ENCODE data around the gene PIGU. TPM values are rescaled to one million over a fixed set of nuclear protein-coding genes. Genes with fewer than 3 reads are reported as not detected.

The PIGU gene
- polyA plus RNA-seq, 1 donor from 2014 or later, result 35.8 TPM

DNA sequence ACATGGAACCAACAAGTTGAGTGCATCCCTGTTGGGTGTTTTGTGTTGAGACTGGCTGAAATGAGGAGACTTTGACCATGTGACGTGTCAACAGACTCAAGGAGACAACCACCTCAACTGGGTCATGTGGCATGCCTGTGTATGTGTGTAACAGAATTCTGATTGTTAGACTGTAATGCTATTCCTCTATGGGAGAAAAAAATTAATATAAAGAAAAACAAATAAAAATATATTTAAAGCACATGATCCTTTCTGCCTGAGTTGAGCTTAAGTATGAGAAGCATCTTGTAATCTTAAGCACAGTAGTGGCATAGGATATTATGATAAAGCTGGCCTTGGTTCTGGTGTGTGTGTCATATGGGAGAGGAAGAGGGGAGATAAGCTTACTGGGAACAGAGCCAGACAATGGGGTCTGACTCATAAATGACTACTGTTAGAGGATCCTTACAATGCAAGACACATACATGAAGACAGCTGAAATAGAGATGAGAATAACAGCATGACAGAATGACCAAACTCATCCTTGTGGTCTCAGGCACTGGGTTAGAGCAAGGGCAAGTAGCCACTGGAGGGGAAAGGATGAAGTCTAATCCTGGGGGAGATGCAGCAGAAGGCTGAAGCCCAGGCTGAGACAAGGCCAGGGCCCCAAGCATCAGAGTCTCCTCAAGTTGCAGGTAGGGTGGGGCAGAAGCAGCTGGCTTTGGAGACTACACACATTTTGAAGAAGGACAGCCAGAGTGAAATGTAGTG lies 36.5 kb upstream of the PIGU start:
- Histone ChIP-seq H3K4me2 (ENCODE audit: low read length) (no peak overlapping the region), H3K79me2 (replicated peaks; ENCODE audit: insufficient read depth, low read length) (no peaks in the 10 kb centered on the region), H3K27ac (ENCODE audit: low read length) (no peak overlapping the region), H3K27me3 (ENCODE audit: insufficient read depth, low read depth, low read length) (peaks cover 4% of the 10 kb centered on the region), H2AFZ (ENCODE audit: low read depth, low read length) (no peak overlapping the region), H3K36me3 (ENCODE audit: insufficient read depth, low read length) (peaks cover 16% of the 10 kb centered on the region), H3K4me3 (ENCODE audit: low read length) (no peak overlapping the region), H3K9me3 (ENCODE audit: low read length) (no peaks in the 10 kb centered on the region), H3K9ac (ENCODE audit: low read length) (no peak overlapping the region), H4K20me1 (ENCODE audit: insufficient read depth) (no peaks in the 10 kb centered on the region), H3K9me2 (ENCODE audit: insufficient read depth, low read length) (no peaks in the 10 kb centered on the region), H3F3A (ENCODE audit: insufficient read depth, low read length, poor library complexity, severe bottlenecking) (no peaks in the 10 kb centered on the region)
- TF ChIP-seq, protein P1, sequence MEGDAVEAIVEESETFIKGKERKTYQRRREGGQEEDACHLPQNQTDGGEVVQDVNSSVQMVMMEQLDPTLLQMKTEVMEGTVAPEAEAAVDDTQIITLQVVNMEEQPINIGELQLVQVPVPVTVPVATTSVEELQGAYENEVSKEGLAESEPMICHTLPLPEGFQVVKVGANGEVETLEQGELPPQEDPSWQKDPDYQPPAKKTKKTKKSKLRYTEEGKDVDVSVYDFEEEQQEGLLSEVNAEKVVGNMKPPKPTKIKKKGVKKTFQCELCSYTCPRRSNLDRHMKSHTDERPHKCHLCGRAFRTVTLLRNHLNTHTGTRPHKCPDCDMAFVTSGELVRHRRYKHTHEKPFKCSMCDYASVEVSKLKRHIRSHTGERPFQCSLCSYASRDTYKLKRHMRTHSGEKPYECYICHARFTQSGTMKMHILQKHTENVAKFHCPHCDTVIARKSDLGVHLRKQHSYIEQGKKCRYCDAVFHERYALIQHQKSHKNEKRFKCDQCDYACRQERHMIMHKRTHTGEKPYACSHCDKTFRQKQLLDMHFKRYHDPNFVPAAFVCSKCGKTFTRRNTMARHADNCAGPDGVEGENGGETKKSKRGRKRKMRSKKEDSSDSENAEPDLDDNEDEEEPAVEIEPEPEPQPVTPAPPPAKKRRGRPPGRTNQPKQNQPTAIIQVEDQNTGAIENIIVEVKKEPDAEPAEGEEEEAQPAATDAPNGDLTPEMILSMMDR (IDR thresholded peaks at IDR 0.05; ENCODE audit: poor library complexity, severe bottlenecking), result no peak
- peak; percentile 7 for TF ChIP-seq POLR2AphosphoS5 (IDR thresholded peaks at IDR 0.05)
- TF ChIP-seq, protein P2, sequence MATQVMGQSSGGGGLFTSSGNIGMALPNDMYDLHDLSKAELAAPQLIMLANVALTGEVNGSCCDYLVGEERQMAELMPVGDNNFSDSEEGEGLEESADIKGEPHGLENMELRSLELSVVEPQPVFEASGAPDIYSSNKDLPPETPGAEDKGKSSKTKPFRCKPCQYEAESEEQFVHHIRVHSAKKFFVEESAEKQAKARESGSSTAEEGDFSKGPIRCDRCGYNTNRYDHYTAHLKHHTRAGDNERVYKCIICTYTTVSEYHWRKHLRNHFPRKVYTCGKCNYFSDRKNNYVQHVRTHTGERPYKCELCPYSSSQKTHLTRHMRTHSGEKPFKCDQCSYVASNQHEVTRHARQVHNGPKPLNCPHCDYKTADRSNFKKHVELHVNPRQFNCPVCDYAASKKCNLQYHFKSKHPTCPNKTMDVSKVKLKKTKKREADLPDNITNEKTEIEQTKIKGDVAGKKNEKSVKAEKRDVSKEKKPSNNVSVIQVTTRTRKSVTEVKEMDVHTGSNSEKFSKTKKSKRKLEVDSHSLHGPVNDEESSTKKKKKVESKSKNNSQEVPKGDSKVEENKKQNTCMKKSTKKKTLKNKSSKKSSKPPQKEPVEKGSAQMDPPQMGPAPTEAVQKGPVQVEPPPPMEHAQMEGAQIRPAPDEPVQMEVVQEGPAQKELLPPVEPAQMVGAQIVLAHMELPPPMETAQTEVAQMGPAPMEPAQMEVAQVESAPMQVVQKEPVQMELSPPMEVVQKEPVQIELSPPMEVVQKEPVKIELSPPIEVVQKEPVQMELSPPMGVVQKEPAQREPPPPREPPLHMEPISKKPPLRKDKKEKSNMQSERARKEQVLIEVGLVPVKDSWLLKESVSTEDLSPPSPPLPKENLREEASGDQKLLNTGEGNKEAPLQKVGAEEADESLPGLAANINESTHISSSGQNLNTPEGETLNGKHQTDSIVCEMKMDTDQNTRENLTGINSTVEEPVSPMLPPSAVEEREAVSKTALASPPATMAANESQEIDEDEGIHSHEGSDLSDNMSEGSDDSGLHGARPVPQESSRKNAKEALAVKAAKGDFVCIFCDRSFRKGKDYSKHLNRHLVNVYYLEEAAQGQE (IDR thresholded peaks at IDR 0.05; ENCODE audit: borderline replicate concordance), result no peak
- no peak for TF ChIP-seq EP300 (conservative IDR thresholded peaks at IDR 0.05; ENCODE audit: poor library complexity, severe bottlenecking)
- TF ChIP-seq TAF1 (IDR thresholded peaks at IDR 0.05; ENCODE audit: low read depth), result no peak

DNA sequence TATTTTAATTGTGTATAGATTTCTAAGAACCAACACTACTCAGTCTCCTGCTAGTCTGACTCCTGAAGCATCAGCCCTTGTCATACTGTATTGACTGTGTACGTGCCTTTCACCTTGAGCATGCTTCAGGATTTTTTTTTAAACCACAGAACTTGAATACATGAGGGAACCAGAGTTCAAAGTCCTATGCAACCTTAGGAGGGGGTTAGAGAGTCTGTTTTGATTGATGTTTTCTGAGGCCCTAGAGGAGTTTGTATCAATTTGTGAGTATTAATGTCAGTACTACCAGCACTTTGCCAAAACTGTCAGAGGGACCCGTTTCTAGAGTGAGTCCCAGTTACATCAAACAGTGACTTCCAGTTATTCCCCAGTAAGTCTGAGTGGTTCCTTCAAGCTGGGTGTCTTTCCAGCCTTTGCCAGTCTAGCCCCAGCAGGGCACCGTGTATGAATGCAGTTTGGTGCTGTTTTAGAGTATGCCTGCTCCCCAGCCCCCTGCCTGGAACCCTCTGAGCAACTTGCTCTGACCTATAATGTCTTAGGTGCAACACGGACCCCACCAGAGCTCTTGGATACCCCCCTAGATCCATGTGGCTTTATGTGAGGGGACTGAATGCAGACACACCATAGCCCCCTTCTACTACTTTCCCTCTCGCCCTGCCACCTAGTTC lies 35.8 kb upstream of the PIGU start:
- Histone ChIP-seq H4K20me1 (ENCODE audit: insufficient read depth) (no peaks in the 10 kb centered on the region), H3K9ac (ENCODE audit: low read length) (no peak overlapping the region), H3K36me3 (ENCODE audit: insufficient read depth, low read length) (peaks cover 16% of the 10 kb centered on the region), H3K27me3 (ENCODE audit: insufficient read depth, low read depth, low read length) (peaks cover 4% of the 10 kb centered on the region), H3K4me3 (ENCODE audit: low read length) (no peak overlapping the region), H3K79me2 (replicated peaks; ENCODE audit: insufficient read depth, low read length) (no peaks in the 10 kb centered on the region), H3K27ac (ENCODE audit: low read length) (no peak overlapping the region), H3K9me2 (ENCODE audit: insufficient read depth, low read length) (no peaks in the 10 kb centered on the region), H3K4me2 (ENCODE audit: low read length) (no peak overlapping the region), H2AFZ (ENCODE audit: low read depth, low read length) (no peak overlapping the region), H3K9me3 (ENCODE audit: low read length) (no peaks in the 10 kb centered on the region), H3F3A (ENCODE audit: insufficient read depth, low read length, poor library complexity, severe bottlenecking) (no peaks in the 10 kb centered on the region)
- no peak for TF ChIP-seq POLR2AphosphoS5 (IDR thresholded peaks at IDR 0.05)
- no peak for TF ChIP-seq SMC3 (conservative IDR thresholded peaks at IDR 0.05; ENCODE audit: poor library complexity)
- no peak for TF ChIP-seq RAD21 (conservative IDR thresholded peaks at IDR 0.05)
- TF ChIP-seq EZH2 (IDR thresholded peaks at IDR 0.05; ENCODE audit: borderline replicate concordance, insufficient read depth, low read length, poor library complexity, severe bottlenecking), result no peak
- TF ChIP-seq, protein P1 (IDR thresholded peaks at IDR 0.05; ENCODE audit: poor library complexity, severe bottlenecking), result no peak
- TF ChIP-seq, protein P2 (IDR thresholded peaks at IDR 0.05; ENCODE audit: borderline replicate concordance), result no peak
